H1 (cell line): Measurements from ENCODE around the gene ACAP2. TPM values are rescaled to one million over a fixed set of nuclear protein-coding genes. Genes with fewer than 3 reads are reported as not detected.

ENCODE experiments used
- CBX8 ChIP-seq: fragments of 300-800, 300-1000 bp; sonication (generic); IDR thresholded peaks from 2 replicates; pipeline ENCODE4 v1.7.1; 2016; ENCODE audit warnings: low read depth, low read length, borderline replicate concordance
- CHD7 ChIP-seq: fragments of 300-600 bp; sonication (generic); IDR thresholded peaks from 2 replicates; pipeline ENCODE4 v1.7.1; 2012; ENCODE audit warnings: low read length, moderate library complexity, mild to moderate bottlenecking, inconsistent platforms; ENCODE audit not compliant: insufficient replicate concordance
- HDAC6 ChIP-seq: IDR thresholded peaks from one replicate; pipeline ENCODE4 v1.7.1; 2012; ENCODE audit warnings: low read depth, mild to moderate bottlenecking, inconsistent platforms, low read length, moderate library complexity
- RBBP5 ChIP-seq: IDR thresholded peaks from 2 replicates; pipeline ENCODE4 v1.7.1; 2012; ENCODE audit warnings: low read depth, mild to moderate bottlenecking, inconsistent platforms, low read length, moderate library complexity, borderline replicate concordance
- SIX5 ChIP-seq: IDR thresholded peaks from 2 replicates; pipeline ENCODE4 v1.6.1; 2011; ENCODE audit warnings: mild to moderate bottlenecking, low read depth, low read length
- TAF1 ChIP-seq: IDR thresholded peaks from 2 replicates; pipeline ENCODE4 v1.6.1; 2011; ENCODE audit warnings: mild to moderate bottlenecking, low read depth, low read length
- YY1 ChIP-seq: IDR thresholded peaks from 2 replicates; pipeline ENCODE4 v1.6.1; 2011; ENCODE audit warnings: low read depth, mild to moderate bottlenecking, low read length
- polyA plus RNA-seq, 7 experiments: library from polyadenylated mRNA; depleted of rRNA in 3 of 7; stranded (reverse) in 5 of 7; unstranded in 2 of 7; fragments of >200 nt in 5 of 7; fragments of 200-250 nt in 2 of 7; gene quantifications; 1 replicate in 5 of 7; 2 replicates in 1 of 7; 4 replicates in 1 of 7; pipeline versions ENCODE4 v1.2.1 to v1.2.3, GENCODE V29; 2011 to 2013; ENCODE audit warnings: missing spikeins in 2 of 7, mixed read lengths in 2 of 7
- total RNA-seq: library from RNA; stranded (reverse); fragmentation: NEBNext Ultra II Directional; extraction: Animal tissue kit (Norgen Biotek cat#: 25700); gene quantifications from 2 replicates; pipeline ENCODE4 v1.2.1, GENCODE V29; 2021

Gene ACAP2
- total and polyA plus RNA-seq, 2 of the 8 experiments (the other 6 are each of a cell fraction or from before 2014, with no cell fraction given) = 7.7 to 37.3 TPM

- TF ChIP-seq CHD7 (no peak), TAF1 (no peak), YY1 (no peak), HDAC6 (no peak), SIX5 (no peak), RBBP5 (no peak), CBX8 (no peak)
Observed at GRCh38 chr3:195224980-195225580, 217.7 kb downstream of the ACAP2 start (continued).
